MM.1S (cell line): ENCODE data around the gene CGA.

Source experiments
- EZH2phosphoT487 ChIP-seq: fragments of 300-600 bp; sonication (generic); IDR thresholded peaks from 2 replicates; pipeline ENCODE4 v1.6.1; 2018; ENCODE audit warnings: antibody characterized with exemption, low read length
- TF ChIP-seq, protein P1 (sequence below): fragments of 300-600 bp; sonication (generic); IDR thresholded peaks from 2 replicates; pipeline ENCODE4 v1.5.1; 2016; ENCODE audit warnings: antibody characterized with exemption, low read length, mixed read lengths

DNA sequence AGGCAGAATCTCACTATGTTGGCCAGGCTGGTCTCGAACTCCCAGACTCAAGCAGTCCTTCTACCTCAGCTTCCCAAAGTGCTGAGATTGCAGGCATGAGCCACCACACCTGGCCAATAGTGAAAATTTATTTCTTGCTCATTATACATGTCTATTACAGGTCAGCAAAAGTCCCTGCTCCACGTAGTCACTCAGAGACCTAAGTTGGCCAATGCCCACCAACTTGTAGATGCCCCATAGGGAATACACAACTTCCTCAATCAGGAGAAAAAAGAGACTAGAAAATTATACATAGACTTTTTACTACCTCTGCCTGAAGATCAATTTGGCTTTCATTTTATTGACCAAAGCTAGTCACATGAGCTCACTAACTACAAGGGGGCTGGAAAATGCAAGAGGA, 22.0 kb upstream of the CGA start:
- TF ChIP-seq, protein P1, sequence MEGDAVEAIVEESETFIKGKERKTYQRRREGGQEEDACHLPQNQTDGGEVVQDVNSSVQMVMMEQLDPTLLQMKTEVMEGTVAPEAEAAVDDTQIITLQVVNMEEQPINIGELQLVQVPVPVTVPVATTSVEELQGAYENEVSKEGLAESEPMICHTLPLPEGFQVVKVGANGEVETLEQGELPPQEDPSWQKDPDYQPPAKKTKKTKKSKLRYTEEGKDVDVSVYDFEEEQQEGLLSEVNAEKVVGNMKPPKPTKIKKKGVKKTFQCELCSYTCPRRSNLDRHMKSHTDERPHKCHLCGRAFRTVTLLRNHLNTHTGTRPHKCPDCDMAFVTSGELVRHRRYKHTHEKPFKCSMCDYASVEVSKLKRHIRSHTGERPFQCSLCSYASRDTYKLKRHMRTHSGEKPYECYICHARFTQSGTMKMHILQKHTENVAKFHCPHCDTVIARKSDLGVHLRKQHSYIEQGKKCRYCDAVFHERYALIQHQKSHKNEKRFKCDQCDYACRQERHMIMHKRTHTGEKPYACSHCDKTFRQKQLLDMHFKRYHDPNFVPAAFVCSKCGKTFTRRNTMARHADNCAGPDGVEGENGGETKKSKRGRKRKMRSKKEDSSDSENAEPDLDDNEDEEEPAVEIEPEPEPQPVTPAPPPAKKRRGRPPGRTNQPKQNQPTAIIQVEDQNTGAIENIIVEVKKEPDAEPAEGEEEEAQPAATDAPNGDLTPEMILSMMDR = no peak
- no peak for TF ChIP-seq EZH2phosphoT487
